ENCODE results near the gene KLF7. TPM values are rescaled to one million over a fixed set of nuclear protein-coding genes. Genes with fewer than 3 reads are reported as not detected.

Gene KLF7
- polyA plus RNA-seq, 2 donors, result 3.0 to 3.4 TPM

DNA sequence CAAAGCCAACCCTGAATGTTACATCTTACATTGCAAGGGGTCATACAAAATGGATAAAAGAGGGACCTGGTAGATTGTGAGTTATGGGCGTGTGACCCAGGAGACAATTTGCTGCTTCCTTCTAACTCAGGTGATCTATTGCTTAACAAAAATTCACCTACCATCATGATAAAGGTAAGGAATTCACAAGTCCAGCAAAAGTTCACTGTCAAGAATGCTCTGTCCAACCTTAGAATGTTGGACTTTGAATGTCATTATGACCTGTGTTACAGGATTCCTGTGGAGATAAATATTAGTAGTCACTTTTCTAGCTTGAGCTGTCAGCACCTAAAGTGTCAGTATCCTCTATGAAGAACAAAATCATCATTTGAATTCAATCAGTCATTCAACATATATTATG, 7.9 kb upstream of the KLF7 start:
- Histone ChIP-seq H3K4me3 (ENCODE audit: low read depth in 1 of 2, low read length in 2 of 2) (no peak overlapping the region), H3K9me3 (ENCODE audit: control insufficient read depth in 2 of 2, insufficient read depth in 1 of 2, low read depth in 1 of 2, low read length in 1 of 2) (no peaks in the 10 kb centered on the region), H3K27ac (ENCODE audit: low read depth in 2 of 2, low read length in 1 of 2) (no peak overlapping the region), H3K36me3 (ENCODE audit: control insufficient read depth in 2 of 2, insufficient read depth in 2 of 2, low read length in 1 of 2) (no peaks in the 10 kb centered on the region), H3K27me3 (ENCODE audit: control insufficient read depth in 1 of 2, insufficient read depth in 2 of 2, low read length in 2 of 2) (no peaks in the 10 kb centered on the region), H3K4me1 (ENCODE audit: control insufficient read depth in 2 of 2, insufficient read depth in 2 of 2, low read length in 1 of 2) (no peaks in the 10 kb centered on the region)
- 95 to 96% methylated on average over 1 of the region's 1 CpG for WGBS, 2 donors

DNA sequence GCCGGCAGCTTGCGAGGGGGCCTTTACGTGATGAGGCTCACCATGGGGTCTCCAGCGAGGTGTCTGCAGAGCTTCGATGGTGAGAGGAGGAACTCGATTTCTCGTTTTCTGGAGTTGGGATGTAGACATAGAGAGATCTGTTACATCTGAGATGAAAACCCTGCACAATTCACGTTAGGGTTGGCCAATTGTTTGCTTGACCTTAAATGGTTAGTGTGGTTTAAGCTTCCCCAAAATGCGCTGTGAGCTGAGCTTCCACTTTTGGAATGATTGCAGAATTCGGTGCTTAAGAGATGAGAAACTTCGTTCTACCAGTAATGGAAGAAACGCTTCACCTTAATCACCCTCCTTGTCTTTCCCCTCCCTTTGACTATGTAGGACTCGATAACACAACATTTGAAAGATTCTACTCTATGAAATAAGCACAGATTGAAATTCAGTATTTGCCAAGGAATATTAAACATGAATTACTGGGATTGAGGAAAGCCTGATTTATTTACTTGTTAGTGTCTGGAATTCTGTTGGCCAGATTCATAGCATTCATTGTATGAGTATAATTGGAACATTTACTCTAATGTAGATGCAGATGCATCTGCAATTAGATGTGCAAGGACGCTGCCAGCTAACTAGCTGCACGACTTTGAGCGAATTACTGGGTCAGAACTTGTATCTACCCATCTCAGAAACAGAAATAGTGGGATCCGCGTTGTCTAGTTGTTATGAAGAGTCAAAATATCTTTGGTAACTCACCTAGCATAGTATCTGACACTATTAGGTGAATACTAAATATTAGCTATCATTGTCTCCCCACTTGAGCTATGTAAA, 1.6 kb upstream of the KLF7 start:
- Histone ChIP-seq H3K4me1 (ENCODE audit: control insufficient read depth in 2 of 2, insufficient read depth in 2 of 2, low read length in 1 of 2) (peaks cover 0 to 2% of the 10 kb centered on the region in 2 donors), H3K9me3 (ENCODE audit: control insufficient read depth in 2 of 2, insufficient read depth in 1 of 2, low read depth in 1 of 2, low read length in 1 of 2) (no peaks in the 10 kb centered on the region), H3K36me3 (ENCODE audit: control insufficient read depth in 2 of 2, insufficient read depth in 2 of 2, low read length in 1 of 2) (no peaks in the 10 kb centered on the region), H3K27ac (ENCODE audit: low read depth in 2 of 2, low read length in 1 of 2) (peak overlapping the region; percentile 98 to 100), H3K27me3 (ENCODE audit: control insufficient read depth in 1 of 2, insufficient read depth in 2 of 2, low read length in 2 of 2) (no peaks in the 10 kb centered on the region), H3K4me3 (ENCODE audit: low read depth in 1 of 2, low read length in 2 of 2) (peak overlapping the region; percentile 80 to 90)
- 30 to 31% methylated on average over 18 of the region's 18 CpGs for WGBS, 2 donors

DNA sequence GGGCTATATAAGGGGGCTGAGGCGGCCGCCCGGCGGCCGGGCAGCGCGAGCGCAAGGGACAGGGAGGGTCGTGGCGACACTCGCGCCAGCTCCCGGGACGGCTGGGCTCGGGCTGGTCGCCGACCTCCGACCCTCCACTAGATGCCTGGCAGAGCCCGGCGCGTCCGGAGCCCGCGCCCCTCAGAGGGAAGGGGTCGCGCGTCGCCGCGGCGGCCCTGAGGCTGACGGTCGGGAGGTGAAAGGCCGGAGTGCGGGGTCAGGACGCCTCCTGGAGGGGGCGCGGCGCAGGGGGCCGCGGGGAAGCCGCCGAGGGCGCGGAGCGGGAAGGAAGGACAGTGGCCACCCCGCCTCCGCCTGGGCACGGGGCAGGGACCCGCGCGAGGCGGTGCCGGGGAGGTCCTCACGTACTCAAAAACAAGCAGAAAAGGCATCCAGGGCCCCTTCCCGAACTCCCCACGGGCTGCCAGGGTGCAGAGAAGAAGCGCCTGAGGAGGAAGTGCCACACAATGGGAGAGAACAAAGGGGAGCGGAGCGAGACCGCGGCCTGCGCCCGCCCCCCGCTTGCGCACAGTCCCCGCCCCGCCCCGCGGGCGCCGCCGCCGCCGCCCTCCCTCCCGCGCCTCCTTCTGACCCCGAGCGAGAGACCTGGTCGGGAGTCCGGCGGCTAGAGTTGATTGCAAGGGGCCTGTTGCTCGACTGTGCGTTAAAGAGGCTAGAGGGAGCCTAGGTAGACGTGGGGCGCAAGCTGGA, 776 bp upstream of the KLF7 start:
- Histone ChIP-seq H3K27ac (ENCODE audit: low read depth in 2 of 2, low read length in 1 of 2) (peak overlapping the region; percentile 98 to 100), H3K4me1 (ENCODE audit: control insufficient read depth in 2 of 2, insufficient read depth in 2 of 2, low read length in 1 of 2) (peaks cover 0 to 2% of the 10 kb centered on the region in 2 donors), H3K27me3 (ENCODE audit: control insufficient read depth in 1 of 2, insufficient read depth in 2 of 2, low read length in 2 of 2) (no peaks in the 10 kb centered on the region), H3K36me3 (ENCODE audit: control insufficient read depth in 2 of 2, insufficient read depth in 2 of 2, low read length in 1 of 2) (no peaks in the 10 kb centered on the region), H3K9me3 (ENCODE audit: control insufficient read depth in 2 of 2, insufficient read depth in 1 of 2, low read depth in 1 of 2, low read length in 1 of 2) (no peaks in the 10 kb centered on the region), H3K4me3 (ENCODE audit: low read depth in 1 of 2, low read length in 2 of 2) (peak overlapping the region; percentile 80 to 90)
- WGBS, 2 donors, result 1% methylated on average over 69 to 86 of the region's 86 CpGs

DNA sequence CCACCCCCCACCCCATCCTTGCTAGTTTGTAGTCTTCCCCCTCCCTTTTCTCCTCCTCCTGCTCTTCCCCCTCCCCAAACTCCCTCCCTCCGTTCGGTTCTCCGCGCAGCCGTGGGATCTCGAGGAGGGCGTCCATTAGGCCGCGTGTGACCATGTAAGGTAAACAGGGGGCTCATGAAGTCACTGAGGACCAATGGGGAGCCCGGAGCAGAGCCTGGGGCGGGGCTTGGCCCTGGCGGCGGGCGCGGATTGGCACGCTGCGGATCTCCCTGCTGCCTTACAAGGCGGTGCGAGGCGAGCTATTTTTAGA, 246 bp upstream of the KLF7 start:
- 0% methylated on average over 20 of the region's 20 CpGs for WGBS, 2 donors
- Histone ChIP-seq H3K9me3 (ENCODE audit: control insufficient read depth in 2 of 2, insufficient read depth in 1 of 2, low read depth in 1 of 2, low read length in 1 of 2) (no peaks in the 10 kb centered on the region), H3K36me3 (ENCODE audit: control insufficient read depth in 2 of 2, insufficient read depth in 2 of 2, low read length in 1 of 2) (no peaks in the 10 kb centered on the region), H3K4me3 (ENCODE audit: low read depth in 1 of 2, low read length in 2 of 2) (peak overlapping the region; percentile 80 to 90), H3K27ac (ENCODE audit: low read depth in 2 of 2, low read length in 1 of 2) (peak overlapping the region; percentile 98 to 100), H3K27me3 (ENCODE audit: control insufficient read depth in 1 of 2, insufficient read depth in 2 of 2, low read length in 2 of 2) (no peaks in the 10 kb centered on the region), H3K4me1 (ENCODE audit: control insufficient read depth in 2 of 2, insufficient read depth in 2 of 2, low read length in 1 of 2) (peaks cover 0 to 2% of the 10 kb centered on the region in 2 donors)

- Histone ChIP-seq H3K36me3 (ENCODE audit: control insufficient read depth in 2 of 2, insufficient read depth in 2 of 2, low read length in 1 of 2) (no peaks in the 10 kb centered on the region), H3K27ac (ENCODE audit: low read depth in 2 of 2, low read length in 1 of 2) (peak overlapping the region; percentile 88 to 93), H3K4me1 (ENCODE audit: control insufficient read depth in 2 of 2, insufficient read depth in 2 of 2, low read length in 1 of 2) (peaks cover 0 to 2% of the 10 kb centered on the region in 2 donors), H3K4me3 (ENCODE audit: low read depth in 1 of 2, low read length in 2 of 2) (peak overlapping the region; percentile 51 to 80), H3K27me3 (ENCODE audit: control insufficient read depth in 1 of 2, insufficient read depth in 2 of 2, low read length in 2 of 2) (no peaks in the 10 kb centered on the region), H3K9me3 (ENCODE audit: control insufficient read depth in 2 of 2, insufficient read depth in 1 of 2, low read depth in 1 of 2, low read length in 1 of 2) (no peaks in the 10 kb centered on the region)
- 2 to 4% methylated on average over 20 of the region's 20 CpGs for WGBS, 2 donors
Measured at GRCh38 chr2:207164006-207164831, 1.5 kb downstream of the KLF7 start.

- no peaks in the 10 kb centered on the region for H3K9me3 ChIP-seq (ENCODE audit: control insufficient read depth in 2 of 2, insufficient read depth in 1 of 2, low read depth in 1 of 2, low read length in 1 of 2)
- no peaks in the 10 kb centered on the region for H3K27me3 ChIP-seq (ENCODE audit: control insufficient read depth in 1 of 2, insufficient read depth in 2 of 2, low read length in 2 of 2)
- no peaks in the 10 kb centered on the region for H3K36me3 ChIP-seq (ENCODE audit: control insufficient read depth in 2 of 2, insufficient read depth in 2 of 2, low read length in 1 of 2)
- H3K4me1 ChIP-seq (ENCODE audit: control insufficient read depth in 2 of 2, insufficient read depth in 2 of 2, low read length in 1 of 2), result peaks cover 0 to 2% of the 10 kb centered on the region in 2 donors
- peak overlapping the region; percentile 88 to 93 for H3K27ac ChIP-seq (ENCODE audit: low read depth in 2 of 2, low read length in 1 of 2)
- 2 to 7% methylated on average over 2 of the region's 2 CpGs for WGBS, 2 donors
- H3K4me3 ChIP-seq (ENCODE audit: low read depth in 1 of 2, low read length in 2 of 2), result peak overlapping the region; percentile 51 to 80
Measured at GRCh38 chr2:207163756-207164005, 2.1 kb downstream of the KLF7 start.

- H3K4me3 ChIP-seq (ENCODE audit: low read depth in 1 of 2, low read length in 2 of 2), result peak overlapping the region; percentile 51 to 80
- 26 to 33% methylated on average over 7 of the region's 7 CpGs for WGBS, 2 donors
- H3K27ac ChIP-seq (ENCODE audit: low read depth in 2 of 2, low read length in 1 of 2), result peak overlapping the region; percentile 88
- H3K9me3 ChIP-seq (ENCODE audit: control insufficient read depth in 2 of 2, insufficient read depth in 1 of 2, low read depth in 1 of 2, low read length in 1 of 2), result no peaks in the 10 kb centered on the region
- H3K27me3 ChIP-seq (ENCODE audit: control insufficient read depth in 1 of 2, insufficient read depth in 2 of 2, low read length in 2 of 2), result no peaks in the 10 kb centered on the region
- peaks cover 0 to 2% of the 10 kb centered on the region in 2 donors for H3K4me1 ChIP-seq (ENCODE audit: control insufficient read depth in 2 of 2, insufficient read depth in 2 of 2, low read length in 1 of 2)
- H3K36me3 ChIP-seq (ENCODE audit: control insufficient read depth in 2 of 2, insufficient read depth in 2 of 2, low read length in 1 of 2), result no peaks in the 10 kb centered on the region
Measured at GRCh38 chr2:207163053-207163755, 2.5 kb downstream of the KLF7 start.

- Histone ChIP-seq H3K4me1 (ENCODE audit: control insufficient read depth in 2 of 2, insufficient read depth in 2 of 2, low read length in 1 of 2) (peaks cover 0 to 2% of the 10 kb centered on the region in 2 donors), H3K36me3 (ENCODE audit: control insufficient read depth in 2 of 2, insufficient read depth in 2 of 2, low read length in 1 of 2) (no peaks in the 10 kb centered on the region), H3K9me3 (ENCODE audit: control insufficient read depth in 2 of 2, insufficient read depth in 1 of 2, low read depth in 1 of 2, low read length in 1 of 2) (no peaks in the 10 kb centered on the region), H3K4me3 (ENCODE audit: low read depth in 1 of 2, low read length in 2 of 2) (no peak overlapping the region), H3K27me3 (ENCODE audit: control insufficient read depth in 1 of 2, insufficient read depth in 2 of 2, low read length in 2 of 2) (no peaks in the 10 kb centered on the region), H3K27ac (ENCODE audit: low read depth in 2 of 2, low read length in 1 of 2) (peak overlapping the region in 1 of 2 donors; percentile 88)
- WGBS, 2 donors, result 69 to 70% methylated on average over 8 of the region's 8 CpGs
Measured at GRCh38 chr2:207162316-207162715, 3.4 kb downstream of the KLF7 start.
